HFFc6 (cell line): ENCODE data around the gene PKD2L1. TPM values are rescaled to one million over a fixed set of nuclear protein-coding genes. Genes with fewer than 3 reads are reported as not detected.

Source experiments
- DNase-seq: peaks from one replicate; pipeline ENCODE4 v3.0.0-alpha.2; 2018
- H3K27ac Mint-ChIP-seq: 2 replicates; pipeline ENCODE4 v1.8.0; 2020; ENCODE audit warnings: mild to moderate bottlenecking, mixed read lengths
- H3K27me3 Mint-ChIP-seq: 2 replicates; pipeline ENCODE4 v1.8.0; 2021; ENCODE audit warnings: mild to moderate bottlenecking, moderate library complexity, mixed read lengths; ENCODE audit not compliant: insufficient read depth
- H3K36me3 Mint-ChIP-seq: 2 replicates; pipeline ENCODE4 v1.8.0; 2021; ENCODE audit warnings: low read depth, mixed read lengths
- H3K4me1 Mint-ChIP-seq: 2 replicates; pipeline ENCODE4 v1.8.0; 2020; ENCODE audit warnings: low read depth, mixed read lengths
- H3K4me3 Mint-ChIP-seq: 2 replicates; pipeline ENCODE4 v1.8.0; 2020; ENCODE audit warnings: mild to moderate bottlenecking, moderate library complexity, mixed read lengths
- H3K9me3 Mint-ChIP-seq: 2 replicates; pipeline ENCODE4 v1.8.0; 2020; ENCODE audit warnings: mild to moderate bottlenecking, mixed read lengths
- total RNA-seq, 6 experiments: library from RNA; stranded (reverse); fragmentation: NEBNext Ultra II Directional; extraction: Animal tissue kit (Norgen Biotek cat#: 25700); gene quantifications; 2 replicates in 1 of 6; 3 replicates in 5 of 6; pipeline ENCODE4 v1.2.3, GENCODE V29; 2021
- TF ChIP-seq, protein P1 (sequence below): fragments of 200-600 bp; sonication (generic); IDR thresholded peaks from 2 replicates; pipeline ENCODE4 v1.5.0; 2021; ENCODE audit warnings: antibody characterized with exemption, mild to moderate bottlenecking

PKD2L1 gene
- total RNA-seq, 6 experiments from 2014 or later, result not detected

GRCh38 chr10:100364735-100365391 lies 34.8 kb upstream of the PKD2L1 start:
- Mint-ChIP-seq H3K9me3 (no peaks in the 10 kb centered on the region), H3K27ac (no peak overlapping the region), H3K36me3 (peaks cover 9% of the 10 kb centered on the region; the same call in 1 of the 2 replicates), H3K4me1 (peaks cover 18% of the 10 kb centered on the region), H3K27me3 (peaks cover 2% of the 10 kb centered on the region), H3K4me3 (no peak overlapping the region; the same call in 1 of the 2 replicates)
- peak; percentile 70 for DNase-seq
- TF ChIP-seq, protein P1, sequence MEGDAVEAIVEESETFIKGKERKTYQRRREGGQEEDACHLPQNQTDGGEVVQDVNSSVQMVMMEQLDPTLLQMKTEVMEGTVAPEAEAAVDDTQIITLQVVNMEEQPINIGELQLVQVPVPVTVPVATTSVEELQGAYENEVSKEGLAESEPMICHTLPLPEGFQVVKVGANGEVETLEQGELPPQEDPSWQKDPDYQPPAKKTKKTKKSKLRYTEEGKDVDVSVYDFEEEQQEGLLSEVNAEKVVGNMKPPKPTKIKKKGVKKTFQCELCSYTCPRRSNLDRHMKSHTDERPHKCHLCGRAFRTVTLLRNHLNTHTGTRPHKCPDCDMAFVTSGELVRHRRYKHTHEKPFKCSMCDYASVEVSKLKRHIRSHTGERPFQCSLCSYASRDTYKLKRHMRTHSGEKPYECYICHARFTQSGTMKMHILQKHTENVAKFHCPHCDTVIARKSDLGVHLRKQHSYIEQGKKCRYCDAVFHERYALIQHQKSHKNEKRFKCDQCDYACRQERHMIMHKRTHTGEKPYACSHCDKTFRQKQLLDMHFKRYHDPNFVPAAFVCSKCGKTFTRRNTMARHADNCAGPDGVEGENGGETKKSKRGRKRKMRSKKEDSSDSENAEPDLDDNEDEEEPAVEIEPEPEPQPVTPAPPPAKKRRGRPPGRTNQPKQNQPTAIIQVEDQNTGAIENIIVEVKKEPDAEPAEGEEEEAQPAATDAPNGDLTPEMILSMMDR, result no peak

DNA sequence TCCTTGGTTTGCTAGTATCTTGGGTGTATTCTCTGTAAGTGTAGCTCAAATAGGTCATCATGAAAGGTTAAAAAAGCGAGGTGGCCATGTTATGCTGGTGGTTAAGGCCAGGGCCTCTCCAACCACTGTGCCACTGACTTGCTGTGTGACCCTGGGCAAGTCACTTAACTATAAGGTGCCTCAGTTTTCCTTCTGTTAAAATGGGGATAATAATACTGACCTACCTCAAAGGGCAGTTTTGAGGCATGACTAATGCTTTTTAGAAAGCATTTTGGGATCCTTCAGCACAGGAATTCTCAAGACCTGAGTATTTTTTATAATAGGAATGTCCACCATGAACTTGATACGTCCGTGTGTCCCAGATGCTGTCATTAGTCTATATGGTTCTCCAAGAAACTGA lies 34.1 kb upstream of the PKD2L1 start:
- no peak overlapping the region for H3K4me3 Mint-ChIP-seq
- peaks cover 18% of the 10 kb centered on the region for H3K4me1 Mint-ChIP-seq
- H3K9me3 Mint-ChIP-seq, result no peaks in the 10 kb centered on the region
- TF ChIP-seq, protein P1, result no peak
- peaks cover 9% of the 10 kb centered on the region; the same call in 1 of the 2 replicates for H3K36me3 Mint-ChIP-seq
- no peak overlapping the region for H3K27ac Mint-ChIP-seq
- no peak for DNase-seq
- H3K27me3 Mint-ChIP-seq, result peaks cover 2% of the 10 kb centered on the region

GRCh38 chr10:100362570-100363496 lies 32.8 kb upstream of the PKD2L1 start:
- TF ChIP-seq, protein P1, result no peak
- peaks cover 2% of the 10 kb centered on the region for H3K27me3 Mint-ChIP-seq
- peaks cover 9% of the 10 kb centered on the region; the same call in 1 of the 2 replicates for H3K36me3 Mint-ChIP-seq

GRCh38 chr10:100360234-100360633 lies 30.2 kb upstream of the PKD2L1 start:
- TF ChIP-seq, protein P1, result no peak
- Mint-ChIP-seq H3K4me1 (peaks cover 27% of the 10 kb centered on the region), H3K27me3 (peaks cover 2% of the 10 kb centered on the region; the same call in 1 of the 2 replicates), H3K4me3 (no peak overlapping the region), H3K27ac (no peak overlapping the region), H3K9me3 (no peaks in the 10 kb centered on the region), H3K36me3 (peaks cover 22% of the 10 kb centered on the region)
- no peak for DNase-seq

More at GRCh38 chr10:100362570-100363496, 32.8 kb upstream of the PKD2L1 start:
- H3K4me3 Mint-ChIP-seq, result no peak overlapping the region
- no peaks in the 10 kb centered on the region for H3K9me3 Mint-ChIP-seq
- H3K4me1 Mint-ChIP-seq, result peaks cover 19% of the 10 kb centered on the region
- no peak for DNase-seq
- no peak overlapping the region for H3K27ac Mint-ChIP-seq

DNA sequence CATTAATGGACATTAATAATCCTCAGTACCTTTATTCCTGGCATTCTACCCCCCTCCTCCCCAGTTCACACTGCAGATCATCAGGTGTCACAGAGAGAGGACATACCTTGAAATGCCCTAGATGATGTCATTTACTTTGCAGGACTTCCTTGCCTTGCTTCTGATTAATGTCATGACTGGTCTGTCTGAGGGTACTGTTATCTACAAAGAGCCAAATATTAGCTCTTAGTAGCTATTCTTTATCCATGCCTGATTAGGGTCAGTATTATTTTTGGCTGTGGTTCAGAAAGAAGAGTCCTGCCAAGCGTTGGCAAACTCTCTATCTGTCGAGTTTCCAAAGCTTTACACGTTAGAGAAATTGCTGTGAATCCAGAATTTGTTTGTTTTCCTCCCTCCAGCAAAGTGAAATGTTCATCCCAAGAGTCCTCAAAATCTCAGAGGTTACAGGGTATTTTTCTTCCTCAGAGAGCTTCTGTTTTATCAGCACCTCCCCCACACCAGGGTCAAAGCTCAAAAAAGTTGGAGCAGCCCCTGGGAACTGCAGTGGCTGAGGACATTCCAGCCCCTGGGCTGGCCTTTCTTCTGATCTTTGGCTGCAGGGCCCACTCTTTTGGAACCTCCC lies 29.6 kb upstream of the PKD2L1 start:
- H3K27me3 Mint-ChIP-seq, result peaks cover 2% of the 10 kb centered on the region; the same call in 1 of the 2 replicates
- H3K27ac Mint-ChIP-seq, result no peak overlapping the region
- H3K4me3 Mint-ChIP-seq, result no peak overlapping the region
- no peak for DNase-seq
- no peaks in the 10 kb centered on the region for H3K9me3 Mint-ChIP-seq
- TF ChIP-seq, protein P1, result no peak
- peaks cover 22% of the 10 kb centered on the region for H3K4me1 Mint-ChIP-seq
- H3K36me3 Mint-ChIP-seq, result peaks cover 25% of the 10 kb centered on the region
